Measurements from ENCODE around the gene CTNNAL1. TPM values are rescaled to one million over a fixed set of nuclear protein-coding genes. Genes with fewer than 3 reads are reported as not detected.

The CTNNAL1 gene
- total and polyA plus RNA-seq, 2 donors (not counting 3 experiments of a cell fraction or from before 2014, with no cell fraction given): 29.5 to 76.2 TPM

DNA sequence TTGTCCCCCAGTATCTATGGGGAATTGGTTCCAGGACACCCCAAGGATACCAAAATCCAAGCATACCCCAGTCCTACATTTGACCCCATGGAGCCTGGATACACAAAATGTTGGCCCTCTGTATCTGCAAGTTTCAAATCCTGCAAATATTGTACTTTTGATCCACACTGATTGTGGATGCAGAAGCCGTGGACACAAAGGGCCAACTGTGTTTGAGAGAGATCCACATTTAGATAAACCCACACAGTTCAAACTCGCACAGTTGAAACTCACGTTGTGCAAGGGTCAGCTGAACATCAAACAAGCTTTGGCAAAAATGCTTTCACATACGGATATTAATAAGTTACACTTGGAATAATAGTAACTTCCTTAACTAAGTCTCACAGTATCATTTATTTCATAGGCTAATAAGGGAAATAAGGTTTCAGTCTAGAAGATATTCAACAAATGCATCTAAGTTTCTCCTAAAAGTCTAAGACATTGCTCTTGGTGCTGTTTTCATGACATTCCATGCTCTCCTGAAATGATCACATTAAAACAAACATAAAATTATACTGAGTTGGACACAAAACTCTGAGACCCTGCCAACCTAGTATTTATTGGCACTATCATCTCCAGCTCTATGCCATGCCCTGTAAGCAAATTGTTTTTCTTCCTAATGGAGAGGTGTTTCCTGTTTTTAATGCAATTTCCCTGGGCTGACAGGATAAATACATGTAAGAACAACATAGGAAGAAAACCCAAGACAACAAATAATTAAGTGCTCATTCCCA is 118.9 kb downstream of the CTNNAL1 start:
- intact Hi-C loops (cut with micrococcal nuclease): no loop called here

More for the DNA sequence above, 118.9 kb downstream of the CTNNAL1 start:
- no peak for FAIRE-seq
- no peak overlapping the region for H3K4me3 ChIP-seq (replicated peaks in 1 of 3; ENCODE audit: insufficient read depth in 1 of 3, low read depth in 1 of 3, low read length in 3 of 3)
- peak; percentile 9 for DNase-seq (ENCODE audit: low read depth, low spot score)
- H3K4me1 ChIP-seq (ENCODE audit: control insufficient read depth, extremely low read depth, insufficient read depth, low read length): no peaks in the 10 kb centered on the region
- H3K9ac ChIP-seq (replicated peaks; ENCODE audit: extremely low read depth, insufficient read depth, low read length): no peak overlapping the region
- TF ChIP-seq MYC (IDR thresholded peaks at IDR 0.05; ENCODE audit: low read depth, low read length): no peak
- TF ChIP-seq, protein P1, sequence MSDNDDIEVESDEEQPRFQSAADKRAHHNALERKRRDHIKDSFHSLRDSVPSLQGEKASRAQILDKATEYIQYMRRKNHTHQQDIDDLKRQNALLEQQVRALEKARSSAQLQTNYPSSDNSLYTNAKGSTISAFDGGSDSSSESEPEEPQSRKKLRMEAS (IDR thresholded peaks at IDR 0.05; ENCODE audit: insufficient read depth, insufficient read length): no peak
- no peak for TF ChIP-seq POLR2AphosphoS5 (IDR thresholded peaks at IDR 0.05; ENCODE audit: insufficient read depth, low read depth, low read length)
- TF ChIP-seq FOS (IDR thresholded peaks at IDR 0.05; ENCODE audit: borderline replicate concordance, insufficient read depth, low read length): no peak
- TF ChIP-seq, protein P2, sequence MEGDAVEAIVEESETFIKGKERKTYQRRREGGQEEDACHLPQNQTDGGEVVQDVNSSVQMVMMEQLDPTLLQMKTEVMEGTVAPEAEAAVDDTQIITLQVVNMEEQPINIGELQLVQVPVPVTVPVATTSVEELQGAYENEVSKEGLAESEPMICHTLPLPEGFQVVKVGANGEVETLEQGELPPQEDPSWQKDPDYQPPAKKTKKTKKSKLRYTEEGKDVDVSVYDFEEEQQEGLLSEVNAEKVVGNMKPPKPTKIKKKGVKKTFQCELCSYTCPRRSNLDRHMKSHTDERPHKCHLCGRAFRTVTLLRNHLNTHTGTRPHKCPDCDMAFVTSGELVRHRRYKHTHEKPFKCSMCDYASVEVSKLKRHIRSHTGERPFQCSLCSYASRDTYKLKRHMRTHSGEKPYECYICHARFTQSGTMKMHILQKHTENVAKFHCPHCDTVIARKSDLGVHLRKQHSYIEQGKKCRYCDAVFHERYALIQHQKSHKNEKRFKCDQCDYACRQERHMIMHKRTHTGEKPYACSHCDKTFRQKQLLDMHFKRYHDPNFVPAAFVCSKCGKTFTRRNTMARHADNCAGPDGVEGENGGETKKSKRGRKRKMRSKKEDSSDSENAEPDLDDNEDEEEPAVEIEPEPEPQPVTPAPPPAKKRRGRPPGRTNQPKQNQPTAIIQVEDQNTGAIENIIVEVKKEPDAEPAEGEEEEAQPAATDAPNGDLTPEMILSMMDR (IDR thresholded peaks at IDR 0.05; ENCODE audit: extremely low read depth in 1 of 2, insufficient read depth in 1 of 2, low read depth in 1 of 2, low read length in 2 of 2): no peak
- TF ChIP-seq POLR2A (IDR thresholded peaks at IDR 0.05; ENCODE audit: low read depth, low read length): no peak
- TF ChIP-seq EZH2 (IDR thresholded peaks at IDR 0.05; ENCODE audit: borderline replicate concordance, low read depth, low read length, severe bottlenecking): no peak
- no peak for TF ChIP-seq JUN (IDR thresholded peaks at IDR 0.05; ENCODE audit: borderline replicate concordance, insufficient read depth, insufficient read length, low read depth)
- TF ChIP-seq GATA2 (IDR thresholded peaks at IDR 0.05; ENCODE audit: insufficient read depth, insufficient read length, low read depth, low read length): no peak
- H2AFZ ChIP-seq (ENCODE audit: low read depth, low read length): no peak overlapping the region
- peaks cover 18 to 23% of the 10 kb centered on the region in 2 experiments for H3K36me3 ChIP-seq (ENCODE audit: control insufficient read depth in 2 of 2, extremely low read depth in 1 of 2, insufficient read depth in 2 of 2, low read length in 2 of 2)
- no peaks in the 10 kb centered on the region for H3K9me1 ChIP-seq (replicated peaks; ENCODE audit: control insufficient read depth, extremely low read depth, insufficient read depth, low read length)
- POLR2A ChIA-PET: no interaction called here
- dilution Hi-C loops (cut with MboI; ENCODE audit: extremely low pct_ligation_motif_present, low sequenced_read_pairs): no loop called here
- no peaks in the 10 kb centered on the region for H3K79me2 ChIP-seq (ENCODE audit: control insufficient read depth, insufficient read depth, low read length)
- H3K27ac ChIP-seq (ENCODE audit: insufficient read depth, low read depth, low read length): no peak overlapping the region
- H3K27me3 ChIP-seq (ENCODE audit: control insufficient read depth in 2 of 2, insufficient read depth in 2 of 2, low read length in 2 of 2): no peaks in the 10 kb centered on the region
- CTCF ChIA-PET: interaction anchor here (1.0 kb wide), 1 partner anchor 60 kb away, joined by 3 read pairs; no protein-coding TSS in a partner anchor
- no peak overlapping the region for H3K4me2 ChIP-seq (ENCODE audit: insufficient read depth, low read length)
- H4K20me1 ChIP-seq (replicated peaks; ENCODE audit: control insufficient read depth, extremely low read depth, insufficient read depth, low read length): no peaks in the 10 kb centered on the region
- no peaks in the 10 kb centered on the region for H3K9me3 ChIP-seq (replicated peaks; ENCODE audit: control insufficient read depth, insufficient read depth, low read length)
- no TSS peak for BruUV-seq (replicated peaks)

MicroRNAs encoded within 50 kb of the gene (microRNA counts, 767-probe panel; counts per million panel counts)
- microRNA hsa-miR-32-5p: 723 counts per million, percentile 96 among the panel's probes with 10 or more counts

Small RNAs within 50 kb of the gene (microRNA-seq; reads per million reads assigned to microRNA genes)
- gene MIR32 (ENCODE audit: borderline number of aligned reads, borderline replicate concordance): 203 reads per million, percentile 65 among the genes with 10 or more reads in this experiment

Small RNAs within 50 kb of the gene (small RNA-seq; reads per million reads assigned to genes)
- 6.6 reads per million, percentile 48 among the genes with 10 or more reads in this experiment for gene MIR32 (ENCODE audit: insufficient read depth, insufficient read length, low read depth, low replicate concordance)
- gene RF00019 (ENCODE audit: insufficient read depth, insufficient read length, low read depth, low replicate concordance): not detected

Other genes with a start within 250 kb of the CTNNAL1 start
- gene ACTL7B, start 157.5 kb downstream of the CTNNAL1 start, total RNA-seq: not detected in 2 replicates
- gene ACTL7B, start 157.5 kb downstream of the CTNNAL1 start, polyA plus RNA-seq: 0.05 TPM in 1 of 2 replicates, not detected in the other
- gene ACTL7A, start 151.2 kb downstream of the CTNNAL1 start, total RNA-seq: not detected in 2 replicates
- not detected in 2 replicates for gene ACTL7A, start 151.2 kb downstream of the CTNNAL1 start, polyA plus RNA-seq
- gene ELP1, start 79.4 kb downstream of the CTNNAL1 start, total RNA-seq: 21.4 and 21.8 TPM in 2 replicates
- 10.4 and 12.6 TPM in 2 replicates for gene ELP1, start 79.4 kb downstream of the CTNNAL1 start, polyA plus RNA-seq
- 10.6 and 10.7 TPM in 2 replicates for gene ABITRAM, start 79.1 kb downstream of the CTNNAL1 start, total RNA-seq
- gene ABITRAM, start 79.1 kb downstream of the CTNNAL1 start, polyA plus RNA-seq: 8.2 and 8.8 TPM in 2 replicates
- gene TMEM245, start 106.4 kb upstream of the CTNNAL1 start, total RNA-seq: 39.4 and 44.2 TPM in 2 replicates
- gene TMEM245, start 106.4 kb upstream of the CTNNAL1 start, polyA plus RNA-seq: 41.7 and 48.0 TPM in 2 replicates
- gene FRRS1L, start 153.8 kb upstream of the CTNNAL1 start, total RNA-seq: 0.05 TPM in 1 of 2 replicates, not detected in the other
- not detected in 2 replicates for gene FRRS1L, start 153.8 kb upstream of the CTNNAL1 start, polyA plus RNA-seq